IPS-18c (cell line): Measurements from ENCODE around the gene RTCA.
"Not testable (repeated sequence)": the region's sequence is repeated elsewhere in the genome, so short reads cannot be mapped to it uniquely, and the experiment has no call there.

Experiments used
- H3K4me3 ChIP-seq: 2 replicates; pipeline ENCODE4 v1.7.0; 2013; ENCODE audit warnings: low read depth, mild to moderate bottlenecking, low read length, moderate library complexity; ENCODE audit not compliant: insufficient read depth
- H3K9me3 ChIP-seq: one replicate; pipeline ENCODE4 v1.6.1; 2013; ENCODE audit warnings: mild to moderate bottlenecking, low read length, moderate library complexity; ENCODE audit not compliant: control insufficient read depth, insufficient read depth

Gene RTCA

DNA sequence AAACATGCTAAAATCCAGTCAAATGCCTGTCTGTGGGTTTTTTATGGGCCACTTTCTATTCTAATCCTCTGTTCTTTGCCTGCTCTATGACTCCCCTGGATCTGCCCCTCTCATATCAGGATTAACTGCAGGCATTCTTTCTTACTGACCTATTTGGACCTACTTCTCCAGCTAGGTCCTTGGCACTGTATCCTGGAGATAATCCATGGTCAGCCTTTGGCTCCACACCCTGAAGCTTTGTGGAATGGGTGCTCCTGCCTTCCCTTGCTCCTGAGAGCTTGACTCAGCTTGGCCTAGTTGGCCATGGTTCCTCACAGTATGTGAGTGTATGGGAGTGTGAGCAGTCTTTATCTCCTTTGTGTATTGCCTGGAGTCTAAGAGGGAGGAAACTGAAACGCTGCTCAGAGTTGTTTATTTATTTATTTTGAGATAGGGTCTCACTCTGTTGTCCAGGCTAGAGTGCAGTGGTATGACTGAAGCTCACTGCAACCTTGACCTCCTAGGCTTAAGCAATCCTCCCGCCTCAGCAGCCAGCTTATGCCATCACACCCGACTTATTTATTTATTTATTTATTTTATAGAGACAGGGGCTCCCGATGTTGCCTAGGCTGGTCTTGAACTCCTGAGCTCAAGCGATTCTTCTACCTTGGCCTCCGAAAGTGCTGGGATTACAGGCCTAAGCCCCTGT, 57.5 kb downstream of the RTCA start:
- H3K9me3 ChIP-seq, result peaks cover 4% of the 10 kb centered on the region

DNA sequence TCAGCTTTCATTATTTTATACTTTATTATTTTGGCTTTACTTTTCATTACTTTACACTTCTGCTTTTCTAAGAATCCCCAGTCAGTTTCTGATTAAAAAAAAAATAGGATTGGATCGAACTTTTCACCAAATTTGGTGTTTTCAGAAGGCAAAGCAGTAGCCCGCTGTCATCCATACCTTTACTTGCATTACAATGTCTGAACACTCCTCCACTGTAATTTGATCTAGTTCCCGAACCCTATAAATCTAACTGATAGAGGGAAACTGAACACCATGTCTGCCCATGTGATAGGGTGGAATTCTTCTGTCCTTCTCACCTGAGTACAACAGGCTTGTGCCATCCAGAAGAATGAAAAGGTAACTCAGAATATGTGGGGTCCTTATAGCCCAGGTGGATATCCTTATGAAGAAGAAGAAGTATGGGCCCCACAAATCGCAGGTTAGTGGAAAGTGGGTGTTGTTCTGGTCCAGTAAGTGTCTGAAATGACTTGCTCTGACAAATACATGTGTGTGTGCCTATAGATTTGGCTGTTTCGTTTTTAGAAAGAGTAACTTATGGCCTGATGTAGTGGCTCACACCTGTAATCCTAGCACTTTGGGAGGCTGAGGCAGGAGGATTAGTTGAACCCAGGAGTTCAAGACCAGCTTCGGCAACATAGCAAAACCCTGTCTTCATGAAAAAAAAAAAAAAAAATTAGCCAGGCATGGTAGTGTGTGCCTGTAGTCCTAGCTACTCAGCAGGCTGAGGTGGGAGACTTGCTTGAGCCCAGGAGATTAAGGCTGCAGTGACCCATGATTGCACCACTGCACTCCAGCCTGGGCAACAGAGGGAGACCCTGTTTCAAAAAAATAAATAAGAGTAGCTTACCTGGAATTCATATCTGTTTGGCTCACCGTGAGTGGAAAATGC, 59.7 kb downstream of the RTCA start:
- Histone ChIP-seq H3K9me3 (no peaks in the 10 kb centered on the region), H3K4me3 (no peak overlapping the region)

More for the DNA sequence above, 57.5 kb downstream of the RTCA start:
- H3K4me3 ChIP-seq, result no peak overlapping the region

DNA sequence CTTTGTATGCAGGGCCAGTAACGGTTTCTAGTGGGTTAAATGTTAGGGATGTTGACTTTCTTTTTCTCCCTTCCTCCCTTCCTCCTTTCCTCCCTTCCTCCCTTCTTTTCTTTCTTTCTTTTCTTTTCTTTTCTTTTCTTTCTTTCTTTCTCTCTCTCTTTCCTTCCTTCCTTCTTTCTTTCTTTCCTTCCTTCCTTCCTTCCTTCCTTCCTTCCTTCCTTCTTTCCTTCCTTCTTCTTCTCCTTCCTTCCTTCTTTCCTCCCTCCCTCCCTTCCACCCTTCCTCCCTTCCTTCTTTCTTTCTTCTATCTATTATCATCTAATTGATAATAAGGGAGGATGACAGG, 60.3 kb downstream of the RTCA start:
- not testable (repeated sequence) for H3K4me3 ChIP-seq

DNA sequence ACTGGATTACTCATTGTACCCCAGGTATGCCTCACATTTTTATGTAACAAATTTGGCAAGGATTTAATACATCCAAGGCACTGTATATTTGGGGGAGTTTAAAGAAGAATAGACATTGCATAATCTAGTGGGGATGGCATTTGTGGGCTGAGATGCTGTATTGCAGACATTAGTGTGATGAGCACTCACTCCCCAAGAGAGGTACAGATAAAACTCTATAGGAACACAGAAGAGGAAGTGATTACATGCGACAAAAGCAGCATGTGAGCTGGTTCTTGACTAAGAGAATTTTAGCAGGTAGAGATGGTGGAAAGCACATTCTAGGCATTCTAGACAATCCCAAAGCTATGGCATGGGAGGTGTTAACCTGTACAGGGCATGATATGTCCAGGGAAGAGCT, 62.1 kb downstream of the RTCA start:
- H3K9me3 ChIP-seq, result no peaks in the 10 kb centered on the region
- H3K4me3 ChIP-seq, result no peak overlapping the region

More for the DNA sequence above, 60.3 kb downstream of the RTCA start:
- not testable (repeated sequence) for H3K9me3 ChIP-seq

DNA sequence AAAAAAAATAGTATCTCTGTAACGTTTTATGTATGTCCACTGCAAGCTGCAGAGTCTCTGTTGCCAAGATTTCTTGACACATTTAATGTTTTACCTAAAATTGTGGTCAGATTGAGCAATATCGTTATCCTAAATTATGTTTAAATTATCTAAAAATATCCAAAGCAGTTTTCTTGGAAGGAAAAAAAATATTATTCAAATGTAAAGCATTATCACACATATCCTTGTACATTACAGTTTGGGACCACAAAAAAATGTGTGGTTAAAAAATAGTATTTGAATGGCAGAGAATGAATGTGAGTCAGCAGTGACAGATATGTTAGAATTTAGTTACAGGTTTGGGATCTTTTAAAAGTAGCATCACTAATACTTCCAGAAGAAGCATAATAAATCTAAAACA, 65.1 kb downstream of the RTCA start:
- H3K4me3 ChIP-seq, result not testable (repeated sequence)

DNA sequence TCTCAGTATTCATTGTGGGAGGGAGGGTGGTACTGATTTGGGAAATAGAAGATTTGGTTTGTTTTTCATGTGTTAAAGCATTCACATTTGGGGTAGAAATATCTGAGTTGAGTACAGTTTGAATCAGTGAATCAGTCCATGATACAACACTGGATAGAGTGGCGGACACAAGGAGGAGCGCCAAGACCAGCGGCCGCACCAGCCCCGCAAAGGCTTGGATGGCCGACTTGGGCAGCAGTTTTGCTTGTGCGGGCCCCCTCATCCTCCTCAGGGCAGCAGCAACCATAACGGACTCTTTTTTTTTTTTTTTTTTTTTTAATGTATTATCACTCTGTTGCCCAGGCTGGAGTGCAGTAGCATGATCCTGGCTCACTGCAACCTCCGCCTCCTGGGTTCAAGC, 66.3 kb downstream of the RTCA start:
- Histone ChIP-seq H3K4me3 (no peak overlapping the region), H3K9me3 (no peaks in the 10 kb centered on the region)

More for the DNA sequence above, 65.1 kb downstream of the RTCA start:
- H3K9me3 ChIP-seq, result not testable (repeated sequence)

DNA sequence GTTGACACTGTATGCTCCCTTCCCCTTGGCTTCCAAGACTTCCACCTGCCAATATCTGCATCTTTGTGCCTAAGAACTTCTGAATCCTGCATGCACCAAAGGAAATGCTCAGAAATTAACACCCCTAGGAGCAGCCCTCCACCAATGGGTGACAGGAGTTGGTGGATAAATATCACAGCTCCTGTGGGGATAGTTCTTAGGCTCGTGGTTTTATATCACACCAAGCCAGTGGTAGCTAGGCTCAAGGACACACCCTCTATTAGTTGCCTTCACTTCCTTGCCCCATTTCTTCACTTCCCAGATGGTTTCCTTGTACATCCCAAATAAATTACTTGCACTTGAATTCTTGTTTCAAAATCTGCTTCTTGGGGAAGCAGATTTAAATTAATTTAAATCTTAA, 69.4 kb downstream of the RTCA start:
- no peak overlapping the region for H3K4me3 ChIP-seq

DNA sequence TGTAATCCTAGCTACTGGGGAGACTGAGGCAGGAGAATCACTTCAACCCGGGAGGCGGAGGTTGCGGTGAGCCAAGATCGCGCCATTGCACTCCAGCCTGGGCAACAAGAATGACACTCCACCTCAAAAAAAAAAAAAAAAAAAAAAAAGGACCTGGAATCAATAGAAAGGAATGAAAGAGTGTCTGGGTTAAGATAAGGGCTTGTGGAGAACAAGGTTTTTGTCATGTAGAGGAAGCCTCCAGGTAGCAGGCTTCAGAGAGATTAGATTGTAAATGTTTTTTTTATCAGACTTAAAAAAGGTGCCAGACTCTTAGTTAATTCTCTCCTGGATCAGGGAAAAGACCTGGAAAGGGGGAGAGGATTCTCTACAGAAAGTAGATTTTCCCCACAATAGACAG, 71.9 kb downstream of the RTCA start:
- H3K9me3 ChIP-seq, H3K4me3 ChIP-seq: not testable (repeated sequence)

More for the DNA sequence above, 69.4 kb downstream of the RTCA start:
- no peaks in the 10 kb centered on the region for H3K9me3 ChIP-seq

DNA sequence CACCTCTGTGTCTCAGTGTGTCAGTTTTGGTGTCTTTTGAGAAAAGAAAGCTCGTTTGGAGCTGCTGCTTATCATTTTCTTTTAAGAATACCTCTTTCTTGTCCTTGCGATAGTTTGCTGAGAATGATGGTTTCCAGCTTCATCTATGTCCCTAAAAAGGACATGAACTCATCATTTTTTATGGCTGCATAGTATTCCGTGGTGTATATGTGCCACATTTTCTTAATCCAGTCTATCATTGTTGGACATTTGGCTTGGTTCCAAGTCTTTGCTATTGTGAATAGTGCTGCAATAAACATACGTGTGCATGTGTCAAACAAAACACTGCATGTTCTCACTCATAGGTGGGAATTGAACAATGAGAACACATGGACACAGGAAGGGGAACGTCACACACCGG, 73.7 kb downstream of the RTCA start:
- H3K9me3 ChIP-seq, H3K4me3 ChIP-seq: not testable (repeated sequence)

DNA sequence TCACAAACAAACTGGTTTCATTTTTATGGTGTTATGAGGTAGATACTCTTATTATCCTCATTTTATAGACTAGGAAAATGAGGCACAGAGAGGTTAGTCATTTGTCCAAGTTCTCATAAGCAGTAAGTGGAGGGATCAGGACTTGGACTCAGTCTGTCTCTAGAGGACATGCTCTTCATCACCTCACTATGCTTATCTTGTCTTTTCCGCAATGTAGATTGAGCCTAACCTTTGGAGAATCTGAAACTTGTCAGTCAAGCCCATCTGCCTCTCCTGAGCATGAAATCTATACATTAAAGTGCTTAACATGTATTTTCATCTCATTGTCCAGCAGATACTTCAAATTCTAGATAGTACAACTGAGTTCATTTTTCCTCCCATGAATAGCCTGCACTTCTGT, 74.5 kb downstream of the RTCA start:
- Histone ChIP-seq H3K4me3 (no peak overlapping the region), H3K9me3 (no peaks in the 10 kb centered on the region)

DNA sequence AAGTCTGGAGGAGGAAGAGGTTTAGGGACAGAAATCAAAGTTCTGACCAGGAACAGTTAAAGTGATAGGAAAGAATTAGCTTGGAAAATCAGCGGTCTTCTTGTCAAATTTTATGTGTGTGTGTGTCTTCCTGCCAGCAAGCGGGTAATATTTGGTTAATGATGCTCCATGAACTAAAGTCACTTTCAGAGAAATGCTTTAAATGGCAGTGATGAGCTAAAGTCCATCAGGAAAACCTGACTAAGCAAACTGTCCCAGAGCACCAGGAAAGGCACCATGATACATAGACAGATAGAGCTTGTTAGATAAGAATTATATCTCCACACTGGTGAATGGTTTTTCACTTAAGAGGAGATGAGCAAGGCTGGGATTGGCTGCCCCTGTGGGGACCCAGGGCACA, 76.3 kb downstream of the RTCA start:
- H3K4me3 ChIP-seq, result no peak overlapping the region
- H3K9me3 ChIP-seq, result no peaks in the 10 kb centered on the region
